Activated naive CD8-positive, alpha-beta T cell treated with anti-CD3 and anti-CD28 coated beads, Interleukin-2, amount 50 U/mL, for 24 hours (primary cell): ENCODE measurements around the gene CUL1.

Source experiments
- ATAC-seq: fragments of 150-1000 bp; cut with Tn5 transposase; one replicate; pipeline ENCODE4 v1.10.0; 2021
- DNase-seq: peaks from one replicate; pipeline ENCODE4 v3.0.0; 2021
- H3K27ac Mint-ChIP-seq: one replicate; pipeline ENCODE4 v1.8.0; 2021; ENCODE audit warnings: mild to moderate bottlenecking, mixed read lengths
- H3K27me3 Mint-ChIP-seq: one replicate; pipeline ENCODE4 v1.8.0; 2021; ENCODE audit warnings: mixed read lengths
- H3K36me3 Mint-ChIP-seq: one replicate; pipeline ENCODE4 v1.8.0; 2021; ENCODE audit warnings: low read depth, mixed read lengths
- H3K4me1 Mint-ChIP-seq: one replicate; pipeline ENCODE4 v1.8.0; 2021; ENCODE audit warnings: mixed read lengths
- H3K4me3 Mint-ChIP-seq: one replicate; pipeline ENCODE4 v1.8.0; 2021; ENCODE audit warnings: mild to moderate bottlenecking, moderate library complexity, mixed read lengths
- H3K9me3 Mint-ChIP-seq: one replicate; pipeline ENCODE4 v1.8.0; 2021; ENCODE audit warnings: mixed read lengths

CUL1 gene

DNA sequence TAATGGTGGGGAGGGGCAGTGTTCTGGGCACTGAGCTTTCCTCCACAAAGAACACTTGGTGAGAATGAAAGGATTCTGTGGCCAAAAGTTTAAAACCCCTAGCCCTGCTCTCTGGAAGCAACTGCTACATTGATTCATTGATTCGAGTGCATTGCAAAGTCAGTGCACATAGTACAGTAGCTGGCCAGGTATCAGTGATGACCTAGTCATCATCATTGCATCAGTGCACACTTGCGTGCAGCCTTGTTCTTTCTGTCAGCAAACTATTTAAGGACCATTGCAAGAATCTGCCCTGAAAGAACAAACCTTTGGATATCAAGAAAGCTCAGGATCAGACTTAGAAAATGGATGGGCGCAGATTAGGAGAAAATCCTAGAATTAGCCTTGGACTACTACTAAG lies 47.4 kb downstream of the CUL1 start:
- Mint-ChIP-seq H3K4me1 (peaks cover 23% of the 10 kb centered on the region), H3K9me3 (peaks cover 7% of the 10 kb centered on the region), H3K27ac (no peak overlapping the region), H3K36me3 (peaks cover 53% of the 10 kb centered on the region), H3K4me3 (no peak overlapping the region), H3K27me3 (no peaks in the 10 kb centered on the region)
- DNase-seq: no peak
- ATAC-seq: no peak

GRCh38 chr7:148747274-148747673 lies 48.6 kb downstream of the CUL1 start:
- no peak for ATAC-seq
- Mint-ChIP-seq H3K27me3 (no peaks in the 10 kb centered on the region), H3K36me3 (peaks cover 47% of the 10 kb centered on the region), H3K27ac (no peak overlapping the region), H3K4me1 (peaks cover 22% of the 10 kb centered on the region), H3K9me3 (peaks cover under 1% of the 10 kb centered on the region), H3K4me3 (no peak overlapping the region)
- DNase-seq: no peak

GRCh38 chr7:148750442-148751355 lies 52.0 kb downstream of the CUL1 start:
- Mint-ChIP-seq H3K27ac (no peak overlapping the region), H3K36me3 (peaks cover 29% of the 10 kb centered on the region)

GRCh38 chr7:148753224-148753623 lies 54.5 kb downstream of the CUL1 start:
- H3K9me3 Mint-ChIP-seq: no peaks in the 10 kb centered on the region
- DNase-seq (no peak), ATAC-seq (no peak)
- H3K27ac Mint-ChIP-seq: no peak overlapping the region
- no peak overlapping the region for H3K4me3 Mint-ChIP-seq
- no peaks in the 10 kb centered on the region for H3K27me3 Mint-ChIP-seq
- H3K4me1 Mint-ChIP-seq: peaks cover 6% of the 10 kb centered on the region
- H3K36me3 Mint-ChIP-seq: peaks cover 34% of the 10 kb centered on the region

More at GRCh38 chr7:148750442-148751355, 52.0 kb downstream of the CUL1 start:
- no peak for ATAC-seq
- Mint-ChIP-seq H3K9me3 (no peaks in the 10 kb centered on the region), H3K27me3 (no peaks in the 10 kb centered on the region), H3K4me3 (no peak overlapping the region), H3K4me1 (peaks cover 12% of the 10 kb centered on the region)
- DNase-seq: no peak

- Mint-ChIP-seq H3K9me3 (no peaks in the 10 kb centered on the region), H3K27ac (no peak overlapping the region), H3K36me3 (peaks cover 29% of the 10 kb centered on the region), H3K27me3 (no peaks in the 10 kb centered on the region), H3K4me3 (no peak overlapping the region), H3K4me1 (peaks cover 6% of the 10 kb centered on the region)
- DNase-seq (no peak), ATAC-seq (no peak)
Observed at GRCh38 chr7:148754912-148755311, 56.2 kb downstream of the CUL1 start.

- ATAC-seq (no peak), DNase-seq (no peak)
- Mint-ChIP-seq H3K4me3 (no peak overlapping the region), H3K27ac (no peak overlapping the region), H3K36me3 (peaks cover 32% of the 10 kb centered on the region), H3K4me1 (no peaks in the 10 kb centered on the region), H3K9me3 (no peaks in the 10 kb centered on the region), H3K27me3 (no peaks in the 10 kb centered on the region)
Observed at GRCh38 chr7:148761499-148762278, 63.0 kb downstream of the CUL1 start.

- ATAC-seq (no peak), DNase-seq (no peak)
- H3K36me3 Mint-ChIP-seq: peaks cover 31% of the 10 kb centered on the region
- H3K4me1 Mint-ChIP-seq: no peaks in the 10 kb centered on the region
- H3K27ac Mint-ChIP-seq: no peak overlapping the region
- no peaks in the 10 kb centered on the region for H3K9me3 Mint-ChIP-seq
- H3K27me3 Mint-ChIP-seq: no peaks in the 10 kb centered on the region
- H3K4me3 Mint-ChIP-seq: no peak overlapping the region
Observed at GRCh38 chr7:148763622-148764021, 64.9 kb downstream of the CUL1 start.

- H3K4me3 Mint-ChIP-seq: no peak overlapping the region
Observed at GRCh38 chr7:148770004-148770403, 71.3 kb downstream of the CUL1 start.

GRCh38 chr7:148772297-148773089 lies 73.8 kb downstream of the CUL1 start:
- no peak for DNase-seq
- Mint-ChIP-seq H3K4me3 (no peak overlapping the region), H3K9me3 (no peaks in the 10 kb centered on the region), H3K36me3 (peaks cover 56% of the 10 kb centered on the region), H3K4me1 (peaks cover 24% of the 10 kb centered on the region), H3K27me3 (no peaks in the 10 kb centered on the region), H3K27ac (peak overlapping the region; percentile 40)
- peak; percentile 93 for ATAC-seq

More at GRCh38 chr7:148770004-148770403, 71.3 kb downstream of the CUL1 start:
- DNase-seq (no peak), ATAC-seq (no peak)
- no peaks in the 10 kb centered on the region for H3K27me3 Mint-ChIP-seq
- no peaks in the 10 kb centered on the region for H3K9me3 Mint-ChIP-seq
- peaks cover 21% of the 10 kb centered on the region for H3K4me1 Mint-ChIP-seq
- H3K27ac Mint-ChIP-seq: no peak overlapping the region
- H3K36me3 Mint-ChIP-seq: peaks cover 46% of the 10 kb centered on the region

DNA sequence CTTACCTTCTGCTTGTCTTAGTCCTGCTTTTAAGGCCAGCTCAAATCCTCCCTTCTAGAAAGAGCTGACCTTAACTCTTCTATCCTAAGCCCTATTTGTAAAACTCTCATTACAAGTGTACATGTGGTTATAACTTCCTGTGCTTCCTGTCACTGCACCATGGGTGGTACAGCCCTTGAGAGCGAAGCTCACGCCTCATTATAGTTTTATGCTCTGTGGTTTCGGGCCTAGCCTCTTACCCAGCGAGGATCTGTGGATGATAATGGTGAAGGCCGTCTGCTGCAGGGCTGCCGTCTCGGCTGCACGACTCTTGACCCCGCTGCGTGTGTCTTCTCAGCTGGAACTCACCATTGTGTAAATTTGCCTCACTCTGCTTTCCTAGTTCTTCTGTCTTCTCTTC lies 74.6 kb downstream of the CUL1 start:
- Mint-ChIP-seq H3K27me3 (no peaks in the 10 kb centered on the region), H3K27ac (peak overlapping the region; percentile 40), H3K9me3 (no peaks in the 10 kb centered on the region), H3K4me1 (peaks cover 24% of the 10 kb centered on the region), H3K36me3 (peaks cover 50% of the 10 kb centered on the region), H3K4me3 (no peak overlapping the region)
- peak; percentile 85 for ATAC-seq
- DNase-seq: peak; percentile 17

GRCh38 chr7:148774471-148774870 lies 75.8 kb downstream of the CUL1 start:
- DNase-seq: no peak
- H3K4me1 Mint-ChIP-seq: peaks cover 24% of the 10 kb centered on the region
- no peaks in the 10 kb centered on the region for H3K27me3 Mint-ChIP-seq
- H3K36me3 Mint-ChIP-seq: peaks cover 42% of the 10 kb centered on the region
- no peak for ATAC-seq
- no peaks in the 10 kb centered on the region for H3K9me3 Mint-ChIP-seq
- no peak overlapping the region for H3K4me3 Mint-ChIP-seq
- no peak overlapping the region for H3K27ac Mint-ChIP-seq

- DNase-seq: no peak
- Mint-ChIP-seq H3K27ac (no peak overlapping the region), H3K27me3 (no peaks in the 10 kb centered on the region), H3K36me3 (peaks cover 40% of the 10 kb centered on the region), H3K9me3 (no peaks in the 10 kb centered on the region), H3K4me1 (no peaks in the 10 kb centered on the region), H3K4me3 (no peak overlapping the region)
- no peak for ATAC-seq
Observed at GRCh38 chr7:148782757-148783456, 84.2 kb downstream of the CUL1 start.

GRCh38 chr7:148783801-148784527 lies 85.3 kb downstream of the CUL1 start:
- Mint-ChIP-seq H3K27ac (no peak overlapping the region), H3K4me1 (no peaks in the 10 kb centered on the region), H3K36me3 (peaks cover 48% of the 10 kb centered on the region), H3K9me3 (no peaks in the 10 kb centered on the region), H3K27me3 (no peaks in the 10 kb centered on the region), H3K4me3 (no peak overlapping the region)
- DNase-seq (no peak), ATAC-seq (no peak)
